ENCODE results near the gene ZFAND3.

ZFAND3 gene

GRCh38 chr6:38169977-38170526, 350.5 kb downstream of the ZFAND3 start:
- DNase-seq (ENCODE audit: low read depth) = no peak

- DNase-seq (ENCODE audit: low read depth) = no peak
Measured at GRCh38 chr6:38170666-38171355, 351.3 kb downstream of the ZFAND3 start.

GRCh38 chr6:38171997-38172738, 352.6 kb downstream of the ZFAND3 start:
- no peak for DNase-seq (ENCODE audit: low read depth)

GRCh38 chr6:38172739-38173410, 353.3 kb downstream of the ZFAND3 start:
- DNase-seq (ENCODE audit: low read depth) = no peak

- DNase-seq (ENCODE audit: low read depth) = no peak
Measured at GRCh38 chr6:38173909-38174308, 354.4 kb downstream of the ZFAND3 start.

GRCh38 chr6:38174315-38174714, 354.8 kb downstream of the ZFAND3 start:
- DNase-seq (ENCODE audit: low read depth) = no peak

- DNase-seq (ENCODE audit: low read depth) = no peak
Measured at GRCh38 chr6:38174806-38175495, 355.4 kb downstream of the ZFAND3 start.

- no peak for DNase-seq (ENCODE audit: low read depth)
Measured at GRCh38 chr6:38175786-38176185, 356.3 kb downstream of the ZFAND3 start.

GRCh38 chr6:38176797-38177751, 357.5 kb downstream of the ZFAND3 start:
- no peak for DNase-seq (ENCODE audit: low read depth)

- no peak for DNase-seq (ENCODE audit: low read depth)
Measured at GRCh38 chr6:38177882-38178583, 358.5 kb downstream of the ZFAND3 start.

GRCh38 chr6:38178584-38178886, 359.0 kb downstream of the ZFAND3 start:
- DNase-seq (ENCODE audit: low read depth) = no peak

GRCh38 chr6:38179300-38179699, 359.8 kb downstream of the ZFAND3 start:
- no peak for DNase-seq (ENCODE audit: low read depth)

GRCh38 chr6:38179794-38180430, 360.4 kb downstream of the ZFAND3 start:
- DNase-seq (ENCODE audit: low read depth) = no peak

GRCh38 chr6:38180586-38180985, 361.1 kb downstream of the ZFAND3 start:
- DNase-seq (ENCODE audit: low read depth) = no peak

- DNase-seq (ENCODE audit: low read depth) = no peak
Measured at GRCh38 chr6:38182426-38182825, 362.9 kb downstream of the ZFAND3 start.

- no peak for DNase-seq (ENCODE audit: low read depth)
Measured at GRCh38 chr6:38183856-38184584, 364.5 kb downstream of the ZFAND3 start.

- DNase-seq (ENCODE audit: low read depth) = no peak
Measured at GRCh38 chr6:38184585-38185080, 365.1 kb downstream of the ZFAND3 start.

GRCh38 chr6:38185244-38185643, 365.7 kb downstream of the ZFAND3 start:
- no peak for DNase-seq (ENCODE audit: low read depth)

GRCh38 chr6:38185752-38186151, 366.2 kb downstream of the ZFAND3 start:
- no peak for DNase-seq (ENCODE audit: low read depth)
